COLO668 (cell line): Measurements from ENCODE around the gene COL8A1.
"Not testable (repeated sequence)": the region's sequence is repeated elsewhere in the genome, so short reads cannot be mapped to it uniquely, and the experiment has no call there.

ENCODE experiments used
- DNase-seq: peaks from one replicate; lab custom pipeline; 2025; ENCODE audit not compliant: unreplicated experiment; lab: John Stamatoyannopoulos, UW

Gene COL8A1

GRCh38 chr3:99638167-99638948, at the start of gene COL8A1:
Gene COL8A1 (plus strand): TSS chr3:99638594. CDS start chr3:99790683, 152,089 bp downstream.
- no peak for DNase-seq

GRCh38 chr3:99589168-99589567, 49.2 kb upstream of the COL8A1 start:
- not testable (repeated sequence) for DNase-seq

- DNase-seq, result no peak
Observed at GRCh38 chr3:99599894-99600293, 38.5 kb upstream of the COL8A1 start.

- DNase-seq, result no peak
Observed at GRCh38 chr3:99601515-99601914, 36.9 kb upstream of the COL8A1 start.

GRCh38 chr3:99602183-99602582, 36.2 kb upstream of the COL8A1 start:
- DNase-seq, result no peak

GRCh38 chr3:99607151-99607550, 31.2 kb upstream of the COL8A1 start:
- DNase-seq, result no peak

- no peak for DNase-seq
Observed at GRCh38 chr3:99614768-99615167, 23.6 kb upstream of the COL8A1 start.

- DNase-seq, result no peak
Observed at GRCh38 chr3:99620077-99620767, 18.2 kb upstream of the COL8A1 start.

GRCh38 chr3:99620976-99621375, 17.4 kb upstream of the COL8A1 start:
- DNase-seq, result no peak

- no peak for DNase-seq
Observed at GRCh38 chr3:99624496-99625236, 13.7 kb upstream of the COL8A1 start.

- no peak for DNase-seq
Observed at GRCh38 chr3:99625237-99625622, 13.2 kb upstream of the COL8A1 start.

- no peak for DNase-seq
Observed at GRCh38 chr3:99625643-99626416, 12.6 kb upstream of the COL8A1 start.

- no peak for DNase-seq
Observed at GRCh38 chr3:99626417-99626788, 12.0 kb upstream of the COL8A1 start.

GRCh38 chr3:99627062-99627826, 11.2 kb upstream of the COL8A1 start:
- DNase-seq, result no peak

- DNase-seq, result no peak
Observed at GRCh38 chr3:99630815-99631214, 7.6 kb upstream of the COL8A1 start.

GRCh38 chr3:99633887-99634558, 4.4 kb upstream of the COL8A1 start:
- no peak for DNase-seq

- no peak for DNase-seq
Observed at GRCh38 chr3:99634881-99635280, 3.5 kb upstream of the COL8A1 start.

GRCh38 chr3:99635348-99635747, 3.0 kb upstream of the COL8A1 start:
- no peak for DNase-seq

- no peak for DNase-seq
Observed at GRCh38 chr3:99637016-99637367, 1.4 kb upstream of the COL8A1 start.
